Measurements from ENCODE around the gene TFPI. TPM values are rescaled to one million over a fixed set of nuclear protein-coding genes. Genes with fewer than 3 reads are reported as not detected.

TFPI gene
- total RNA-seq, 1 experiment from 2014 or later, result 29.1 TPM

DNA sequence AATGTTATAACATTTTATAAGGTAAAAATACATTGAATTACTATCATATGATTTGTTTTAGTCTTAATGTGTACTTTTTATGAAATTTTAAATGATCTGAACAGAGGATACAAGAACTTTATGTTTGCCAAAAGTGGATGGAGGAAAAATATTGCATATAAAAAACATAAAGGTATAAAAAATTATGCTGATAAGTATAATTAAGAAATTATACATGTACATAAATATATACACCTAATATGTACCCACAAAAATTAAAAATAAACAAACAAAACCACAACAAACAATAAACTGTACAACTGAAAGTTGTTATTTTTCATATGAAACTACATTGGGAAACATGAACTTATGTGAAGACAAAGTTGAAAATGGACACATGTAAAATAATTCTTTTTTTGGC lies 68.0 kb downstream of the TFPI start:
- no peak for ATAC-seq
- RAD21 ChIA-PET (ENCODE audit: low non-redundant PET in 1 of 2, low total read pairs in 2 of 2, uncharacterized antibody in 2 of 2, unreplicated experiment in 2 of 2), result no interaction called here
- POLR2A ChIA-PET, result no interaction called here
- H3K9ac ChIP-seq (ENCODE audit: low read length), result no peak overlapping the region
- no peaks in the 10 kb centered on the region for H3K4me1 ChIP-seq (ENCODE audit: control insufficient read depth in 1 of 2, insufficient read depth in 2 of 2, low read length in 2 of 2)
- CTCF ChIA-PET, result interaction anchor here (1.5 kb wide), 1 partner anchor 95 kb away, joined by 5 read pairs; no protein-coding TSS in a partner anchor
- no peak for DNase-seq (ENCODE audit: low read depth, low spot score)
- H3K9me2 ChIP-seq (ENCODE audit: insufficient read depth), result no peaks in the 10 kb centered on the region
- no peak for TF ChIP-seq EGR1 (IDR thresholded peaks at IDR 0.05; ENCODE audit: low read depth)
- TF ChIP-seq ELF1 (IDR thresholded peaks at IDR 0.05; ENCODE audit: borderline replicate concordance, low read depth), result no peak
- no peak for TF ChIP-seq ZFX (IDR thresholded peaks at IDR 0.05)
- TF ChIP-seq JUND (IDR thresholded peaks at IDR 0.05), result no peak
- no peak for TF ChIP-seq POLR2A (IDR thresholded peaks at IDR 0.05; ENCODE audit: borderline replicate concordance, extremely low read depth, insufficient read depth, insufficient read length)
- no peak for TF ChIP-seq POLR2AphosphoS5 (IDR thresholded peaks at IDR 0.05; ENCODE audit: low read depth, low read length)
- TF ChIP-seq, protein P1, sequence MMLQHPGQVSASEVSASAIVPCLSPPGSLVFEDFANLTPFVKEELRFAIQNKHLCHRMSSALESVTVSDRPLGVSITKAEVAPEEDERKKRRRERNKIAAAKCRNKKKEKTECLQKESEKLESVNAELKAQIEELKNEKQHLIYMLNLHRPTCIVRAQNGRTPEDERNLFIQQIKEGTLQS (IDR thresholded peaks at IDR 0.05), result no peak
- no peak for TF ChIP-seq SIN3A (IDR thresholded peaks at IDR 0.05; ENCODE audit: low read depth)
- TF ChIP-seq, protein P2, sequence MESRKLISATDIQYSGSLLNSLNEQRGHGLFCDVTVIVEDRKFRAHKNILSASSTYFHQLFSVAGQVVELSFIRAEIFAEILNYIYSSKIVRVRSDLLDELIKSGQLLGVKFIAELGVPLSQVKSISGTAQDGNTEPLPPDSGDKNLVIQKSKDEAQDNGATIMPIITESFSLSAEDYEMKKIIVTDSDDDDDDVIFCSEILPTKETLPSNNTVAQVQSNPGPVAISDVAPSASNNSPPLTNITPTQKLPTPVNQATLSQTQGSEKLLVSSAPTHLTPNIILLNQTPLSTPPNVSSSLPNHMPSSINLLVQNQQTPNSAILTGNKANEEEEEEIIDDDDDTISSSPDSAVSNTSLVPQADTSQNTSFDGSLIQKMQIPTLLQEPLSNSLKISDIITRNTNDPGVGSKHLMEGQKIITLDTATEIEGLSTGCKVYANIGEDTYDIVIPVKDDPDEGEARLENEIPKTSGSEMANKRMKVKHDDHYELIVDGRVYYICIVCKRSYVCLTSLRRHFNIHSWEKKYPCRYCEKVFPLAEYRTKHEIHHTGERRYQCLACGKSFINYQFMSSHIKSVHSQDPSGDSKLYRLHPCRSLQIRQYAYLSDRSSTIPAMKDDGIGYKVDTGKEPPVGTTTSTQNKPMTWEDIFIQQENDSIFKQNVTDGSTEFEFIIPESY (IDR thresholded peaks at IDR 0.05; ENCODE audit: extremely low read depth, insufficient replicate concordance, low read length), result no peak
- TF ChIP-seq, protein P3, sequence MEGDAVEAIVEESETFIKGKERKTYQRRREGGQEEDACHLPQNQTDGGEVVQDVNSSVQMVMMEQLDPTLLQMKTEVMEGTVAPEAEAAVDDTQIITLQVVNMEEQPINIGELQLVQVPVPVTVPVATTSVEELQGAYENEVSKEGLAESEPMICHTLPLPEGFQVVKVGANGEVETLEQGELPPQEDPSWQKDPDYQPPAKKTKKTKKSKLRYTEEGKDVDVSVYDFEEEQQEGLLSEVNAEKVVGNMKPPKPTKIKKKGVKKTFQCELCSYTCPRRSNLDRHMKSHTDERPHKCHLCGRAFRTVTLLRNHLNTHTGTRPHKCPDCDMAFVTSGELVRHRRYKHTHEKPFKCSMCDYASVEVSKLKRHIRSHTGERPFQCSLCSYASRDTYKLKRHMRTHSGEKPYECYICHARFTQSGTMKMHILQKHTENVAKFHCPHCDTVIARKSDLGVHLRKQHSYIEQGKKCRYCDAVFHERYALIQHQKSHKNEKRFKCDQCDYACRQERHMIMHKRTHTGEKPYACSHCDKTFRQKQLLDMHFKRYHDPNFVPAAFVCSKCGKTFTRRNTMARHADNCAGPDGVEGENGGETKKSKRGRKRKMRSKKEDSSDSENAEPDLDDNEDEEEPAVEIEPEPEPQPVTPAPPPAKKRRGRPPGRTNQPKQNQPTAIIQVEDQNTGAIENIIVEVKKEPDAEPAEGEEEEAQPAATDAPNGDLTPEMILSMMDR (IDR thresholded peaks at IDR 0.05 in 2 of 3, conservative IDR thresholded peaks at IDR 0.05 in 1 of 3; ENCODE audit: borderline replicate concordance in 1 of 3, insufficient read depth in 1 of 3, low read depth in 2 of 3, low read length in 2 of 3), result no peak
- no peak for TF ChIP-seq EZH2phosphoT487 (IDR thresholded peaks at IDR 0.05; ENCODE audit: borderline replicate concordance)
- TF ChIP-seq RAD21 (IDR thresholded peaks at IDR 0.05; ENCODE audit: low read depth), result no peak
- TF ChIP-seq SP1 (IDR thresholded peaks at IDR 0.05; ENCODE audit: low read depth), result no peak
- TF ChIP-seq, protein P4, sequence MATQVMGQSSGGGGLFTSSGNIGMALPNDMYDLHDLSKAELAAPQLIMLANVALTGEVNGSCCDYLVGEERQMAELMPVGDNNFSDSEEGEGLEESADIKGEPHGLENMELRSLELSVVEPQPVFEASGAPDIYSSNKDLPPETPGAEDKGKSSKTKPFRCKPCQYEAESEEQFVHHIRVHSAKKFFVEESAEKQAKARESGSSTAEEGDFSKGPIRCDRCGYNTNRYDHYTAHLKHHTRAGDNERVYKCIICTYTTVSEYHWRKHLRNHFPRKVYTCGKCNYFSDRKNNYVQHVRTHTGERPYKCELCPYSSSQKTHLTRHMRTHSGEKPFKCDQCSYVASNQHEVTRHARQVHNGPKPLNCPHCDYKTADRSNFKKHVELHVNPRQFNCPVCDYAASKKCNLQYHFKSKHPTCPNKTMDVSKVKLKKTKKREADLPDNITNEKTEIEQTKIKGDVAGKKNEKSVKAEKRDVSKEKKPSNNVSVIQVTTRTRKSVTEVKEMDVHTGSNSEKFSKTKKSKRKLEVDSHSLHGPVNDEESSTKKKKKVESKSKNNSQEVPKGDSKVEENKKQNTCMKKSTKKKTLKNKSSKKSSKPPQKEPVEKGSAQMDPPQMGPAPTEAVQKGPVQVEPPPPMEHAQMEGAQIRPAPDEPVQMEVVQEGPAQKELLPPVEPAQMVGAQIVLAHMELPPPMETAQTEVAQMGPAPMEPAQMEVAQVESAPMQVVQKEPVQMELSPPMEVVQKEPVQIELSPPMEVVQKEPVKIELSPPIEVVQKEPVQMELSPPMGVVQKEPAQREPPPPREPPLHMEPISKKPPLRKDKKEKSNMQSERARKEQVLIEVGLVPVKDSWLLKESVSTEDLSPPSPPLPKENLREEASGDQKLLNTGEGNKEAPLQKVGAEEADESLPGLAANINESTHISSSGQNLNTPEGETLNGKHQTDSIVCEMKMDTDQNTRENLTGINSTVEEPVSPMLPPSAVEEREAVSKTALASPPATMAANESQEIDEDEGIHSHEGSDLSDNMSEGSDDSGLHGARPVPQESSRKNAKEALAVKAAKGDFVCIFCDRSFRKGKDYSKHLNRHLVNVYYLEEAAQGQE (IDR thresholded peaks at IDR 0.05; ENCODE audit: low read depth), result no peak
- TF ChIP-seq YY1 (IDR thresholded peaks at IDR 0.05; ENCODE audit: extremely low read depth, insufficient replicate concordance, low read depth, low read length), result no peak
- no peak for TF ChIP-seq EZH2 (IDR thresholded peaks at IDR 0.05)
- H2AFZ ChIP-seq (ENCODE audit: low read depth, low read length, poor library complexity, severe bottlenecking), result no peak overlapping the region
- H3K4me2 ChIP-seq (ENCODE audit: low read length), result no peak overlapping the region
- no peaks in the 10 kb centered on the region for H3K36me3 ChIP-seq (ENCODE audit: control insufficient read depth in 1 of 2, insufficient read depth in 2 of 2, low read length in 2 of 2)
- H3K27me3 ChIP-seq (ENCODE audit: insufficient read depth, low read length), result no peaks in the 10 kb centered on the region
- no TSS peak for BruUV-seq (replicated peaks)
- H3K27ac ChIP-seq (ENCODE audit: low read depth, low read length), result no peak overlapping the region
- H4K20me1 ChIP-seq (ENCODE audit: insufficient read depth), result no peaks in the 10 kb centered on the region
- no peaks in the 10 kb centered on the region for H3K79me2 ChIP-seq (ENCODE audit: insufficient read depth, low read length)
- intact Hi-C loops (cut with micrococcal nuclease), result no loop called here
- H3K4me3 ChIP-seq (replicated peaks in 1 of 2; ENCODE audit: low read depth in 1 of 2, low read length in 2 of 2), result no peak overlapping the region
- H3K9me3 ChIP-seq (ENCODE audit: control insufficient read depth in 1 of 2, insufficient read depth in 1 of 2, low read depth in 1 of 2, low read length in 2 of 2), result no peaks in the 10 kb centered on the region

All from HCT116 (cell line).